GM19025 (cell line): ENCODE data around the gene IQCN.

ENCODE experiments used
- ATAC-seq: cut with Tn5 transposase; IDR thresholded peaks from one replicate; pipeline ENCODE4 v1.9.1; 2021; ENCODE audit warnings: mild to moderate bottlenecking, low read depth, moderate library complexity; ENCODE audit not compliant: unreplicated experiment

Gene IQCN

GRCh38 chr19:18269070-18269723 lies 5.1 kb downstream of the IQCN start:
- ATAC-seq = no peak

GRCh38 chr19:18266771-18267686 lies 7.2 kb downstream of the IQCN start:
- no peak for ATAC-seq

DNA sequence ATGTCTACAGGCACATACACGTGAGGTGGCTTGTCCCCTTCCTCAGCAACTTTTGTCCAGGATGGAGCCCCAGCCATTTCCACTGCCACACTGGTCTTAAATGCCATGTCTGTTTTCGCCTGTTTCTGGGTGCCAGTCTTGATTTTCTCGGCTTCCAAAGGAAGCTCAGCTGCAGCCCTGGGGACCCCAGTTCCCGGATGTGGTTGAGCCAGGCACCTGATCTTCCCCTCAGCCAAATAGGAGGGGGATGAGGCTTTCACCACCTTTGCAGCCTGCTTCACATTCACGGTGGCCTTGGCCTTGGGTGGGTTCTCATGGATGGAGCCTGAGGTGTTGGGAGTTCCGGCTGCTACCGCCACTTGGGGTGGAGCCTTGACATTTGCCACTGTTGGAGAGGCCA lies 8.7 kb downstream of the IQCN start:
- no peak for ATAC-seq

DNA sequence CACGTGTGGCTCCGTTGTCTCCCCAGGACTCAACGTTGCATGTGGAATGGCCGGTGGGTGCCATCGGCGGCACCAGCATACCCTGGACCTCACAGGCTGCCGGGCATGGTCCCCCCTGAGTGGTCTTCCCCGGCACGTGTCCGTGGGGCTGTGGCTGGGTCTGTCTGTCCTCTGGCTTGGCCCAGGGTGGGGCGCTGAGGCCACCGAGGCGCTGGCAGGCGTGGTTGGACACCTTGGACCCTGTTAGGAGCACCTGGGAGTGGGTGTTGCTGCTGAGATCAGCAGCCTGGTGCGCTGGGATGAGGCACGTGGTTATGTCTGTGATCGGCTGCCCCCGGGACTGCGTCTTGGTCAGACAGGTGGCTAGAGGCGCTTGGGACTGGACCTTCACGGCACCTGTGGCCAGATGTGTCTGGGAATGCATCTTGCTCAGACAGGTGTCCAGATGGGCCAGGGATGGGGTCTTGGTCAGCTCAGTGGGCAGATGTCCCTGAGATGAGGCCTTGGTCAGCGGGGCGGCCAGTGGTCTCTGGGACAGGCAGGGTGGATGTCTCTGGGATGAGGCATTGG lies 9.2 kb downstream of the IQCN start:
- ATAC-seq = no peak

DNA sequence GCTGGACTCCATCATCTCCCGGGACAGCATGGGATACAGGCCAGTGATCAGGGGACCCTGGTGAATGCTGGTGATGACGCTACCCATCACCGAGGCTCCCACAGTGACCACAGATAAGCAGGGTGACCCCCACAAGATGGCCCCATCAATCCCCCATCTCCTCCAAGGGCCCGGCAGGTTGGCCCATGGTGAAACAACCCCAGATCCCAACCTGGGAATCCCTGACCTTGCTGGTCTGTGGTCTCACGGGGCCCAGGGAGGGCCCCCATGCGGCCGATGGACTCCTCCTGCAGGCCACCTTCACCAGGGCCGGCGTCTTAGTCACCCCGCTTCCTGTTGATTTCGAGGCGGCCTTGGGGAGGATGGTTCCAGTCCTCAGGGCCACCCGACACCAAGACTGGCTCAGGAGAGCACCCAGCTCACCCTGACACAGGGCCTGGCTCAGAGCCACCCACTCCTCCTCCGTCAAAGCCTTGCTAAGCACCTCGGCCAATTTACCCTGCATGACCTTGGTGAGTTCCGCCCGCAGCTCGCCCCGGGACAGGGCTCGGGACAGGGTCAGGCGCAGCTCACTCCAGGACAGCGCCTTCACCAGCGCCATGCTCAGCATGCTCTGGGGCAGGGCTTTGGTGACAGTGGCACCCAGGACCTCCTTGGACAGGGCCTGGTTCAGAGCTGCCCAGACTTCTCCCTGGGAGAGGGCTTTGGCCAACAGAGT lies 10.0 kb downstream of the IQCN start:
- ATAC-seq = no peak

GRCh38 chr19:18263324-18264136 lies 10.7 kb downstream of the IQCN start:
- ATAC-seq = no peak

GRCh38 chr19:18262917-18263316 lies 11.3 kb downstream of the IQCN start:
- ATAC-seq = no peak

GRCh38 chr19:18262144-18262543 lies 12.1 kb downstream of the IQCN start:
- no peak for ATAC-seq

DNA sequence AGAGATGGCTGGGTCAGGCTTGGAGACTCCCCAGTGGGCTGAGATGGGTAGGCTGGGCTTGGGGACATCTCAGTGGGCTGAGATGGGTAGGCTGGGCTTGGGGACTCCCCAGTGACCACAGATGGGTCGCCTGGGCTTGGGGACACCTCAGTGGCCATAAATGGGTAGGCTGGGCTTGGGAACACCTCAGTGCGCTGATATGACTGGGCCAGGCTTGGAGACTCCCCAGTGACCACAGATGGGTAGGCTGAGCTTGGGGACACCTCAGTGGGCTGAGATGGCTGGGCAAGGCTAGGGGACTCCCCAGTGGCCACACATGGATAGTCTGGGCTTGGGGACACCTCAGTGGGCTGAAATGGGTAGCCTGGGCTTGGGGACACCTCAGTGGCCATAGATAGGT lies 12.8 kb downstream of the IQCN start:
- ATAC-seq = no peak

DNA sequence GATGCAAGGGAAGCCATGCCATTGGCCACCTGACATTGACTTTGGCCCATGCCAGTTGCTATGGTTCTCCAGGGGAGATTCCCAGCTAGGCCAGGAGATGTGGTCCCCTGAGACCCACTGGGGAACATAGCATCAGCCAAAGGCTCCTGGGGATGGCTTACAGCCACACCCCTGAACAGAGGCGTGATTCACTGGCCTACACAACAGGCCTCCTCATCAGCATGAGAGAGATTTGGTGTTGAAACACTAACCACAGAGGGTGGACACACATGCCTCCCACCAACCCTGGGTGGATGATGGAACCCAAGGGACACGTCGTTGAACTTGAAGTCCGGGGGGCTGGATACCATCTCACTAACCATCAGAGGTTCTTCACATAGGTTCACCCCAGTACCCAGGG lies 14.4 kb downstream of the IQCN start:
- ATAC-seq = no peak

DNA sequence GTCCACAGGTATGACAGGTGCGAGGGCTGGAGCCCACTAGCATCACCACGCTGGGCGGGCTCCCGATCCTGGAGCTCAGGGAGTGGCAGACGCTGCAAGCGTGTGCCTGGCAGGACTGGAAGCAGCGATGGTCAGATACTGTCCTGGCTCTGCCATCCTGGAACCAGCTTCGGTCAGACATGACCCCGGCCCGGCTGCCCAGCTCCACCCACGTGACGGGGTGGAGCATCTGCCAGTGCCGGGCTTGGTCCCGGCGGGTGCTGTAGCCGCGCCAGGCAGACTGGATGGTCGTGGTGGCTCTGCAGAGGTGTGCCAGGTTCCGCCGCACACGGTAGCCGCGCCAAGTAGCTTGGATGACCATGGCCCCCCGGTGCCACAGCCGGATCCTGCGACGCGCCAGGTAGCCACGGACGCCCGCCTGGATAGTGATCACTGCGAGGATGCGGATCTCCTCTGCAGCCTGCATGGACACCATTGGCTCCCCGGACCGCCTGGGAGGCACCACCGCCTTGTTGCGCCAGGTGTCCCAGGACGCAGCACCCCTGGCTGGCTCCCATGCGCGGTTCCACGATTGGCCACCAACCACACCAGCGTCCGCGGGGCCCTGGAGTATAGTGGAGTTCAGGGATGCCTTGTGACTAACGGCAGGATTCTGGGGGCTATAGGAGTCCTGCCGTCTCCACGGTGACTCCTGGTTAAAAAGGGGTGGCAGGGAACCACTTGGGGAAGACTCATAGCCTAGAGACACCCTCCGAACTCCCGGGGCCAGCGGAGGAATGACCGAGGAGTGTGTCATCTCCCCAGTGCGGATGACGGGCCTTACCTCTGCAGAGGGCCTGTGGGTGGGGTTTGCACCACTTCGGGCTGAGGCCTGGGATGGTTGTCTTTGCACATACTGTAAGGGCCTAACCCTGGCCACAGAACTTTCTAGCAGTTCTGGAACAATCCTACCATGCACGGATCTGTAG lies 16.5 kb downstream of the IQCN start:
- ATAC-seq = no peak

GRCh38 chr19:18254546-18255503 lies 19.4 kb downstream of the IQCN start:
- ATAC-seq = no peak

GRCh38 chr19:18253716-18254115 lies 20.5 kb downstream of the IQCN start:
- no peak for ATAC-seq

GRCh38 chr19:18253130-18253529 lies 21.1 kb downstream of the IQCN start:
- ATAC-seq = no peak

GRCh38 chr19:18252370-18252717 lies 21.9 kb downstream of the IQCN start:
- ATAC-seq = no peak

DNA sequence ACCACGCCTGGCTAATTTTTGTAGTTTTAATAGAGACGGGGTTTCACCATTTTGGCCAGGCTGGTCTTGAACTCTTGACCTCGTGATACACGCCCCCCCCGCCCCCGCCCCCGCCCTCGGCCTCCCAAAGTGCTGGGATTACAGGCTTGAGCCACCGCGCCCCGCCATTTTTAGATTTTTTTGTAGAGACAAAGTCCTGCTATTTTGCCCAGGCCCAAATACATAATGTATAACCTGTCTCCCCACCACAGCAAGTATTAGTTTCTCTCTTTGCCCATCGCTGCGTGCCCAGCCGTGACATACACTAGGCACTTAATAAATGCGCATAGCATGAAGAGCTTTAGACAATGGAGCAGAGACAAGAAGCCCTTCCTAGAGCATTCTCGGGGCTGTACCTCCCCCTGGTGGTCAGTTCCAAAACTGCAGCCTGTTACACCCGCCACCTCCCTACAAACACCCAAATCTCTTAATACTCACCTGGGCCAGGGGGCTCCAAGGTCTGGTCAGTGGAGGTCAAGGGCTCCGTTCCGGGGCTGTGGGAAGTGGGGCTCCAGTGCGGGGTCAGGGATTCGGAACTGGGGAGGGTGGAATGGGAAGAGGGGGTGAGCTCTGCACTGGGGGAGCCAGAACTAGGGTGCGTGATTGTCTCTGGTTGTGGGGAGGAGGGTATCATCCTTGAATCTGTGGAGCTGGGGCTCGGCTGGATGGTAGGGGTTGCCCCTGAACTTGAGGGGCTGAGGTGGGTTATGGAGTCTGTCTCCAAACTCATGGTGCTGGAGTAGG lies 22.5 kb downstream of the IQCN start:
- ATAC-seq = no peak

- no peak for ATAC-seq
Observed at GRCh38 chr19:18249834-18250233, 24.4 kb downstream of the IQCN start.
